SK-N-MC (cell line): ENCODE data around the gene TMEM132D.

Source experiments
- EZH2 ChIP-seq: fragments of 200-600 bp; sonication (generic); IDR thresholded peaks from one replicate; pipeline ENCODE4 v1.6.1; 2017; ENCODE audit warnings: antibody characterized with exemption
- FOXP2 ChIP-seq: optimal IDR thresholded peaks from 2 replicates; pipeline ENCODE3; 2011; ENCODE audit warnings: mild to moderate bottlenecking, moderate library complexity; ENCODE audit not compliant: insufficient read depth; ENCODE audit errors: extremely low read length, control extremely low read depth
- POLR2AphosphoS5 ChIP-seq: IDR thresholded peaks from 2 replicates; pipeline ENCODE4 v1.6.1; 2012; ENCODE audit warnings: mild to moderate bottlenecking, low read depth, low read length, borderline replicate concordance

DNA sequence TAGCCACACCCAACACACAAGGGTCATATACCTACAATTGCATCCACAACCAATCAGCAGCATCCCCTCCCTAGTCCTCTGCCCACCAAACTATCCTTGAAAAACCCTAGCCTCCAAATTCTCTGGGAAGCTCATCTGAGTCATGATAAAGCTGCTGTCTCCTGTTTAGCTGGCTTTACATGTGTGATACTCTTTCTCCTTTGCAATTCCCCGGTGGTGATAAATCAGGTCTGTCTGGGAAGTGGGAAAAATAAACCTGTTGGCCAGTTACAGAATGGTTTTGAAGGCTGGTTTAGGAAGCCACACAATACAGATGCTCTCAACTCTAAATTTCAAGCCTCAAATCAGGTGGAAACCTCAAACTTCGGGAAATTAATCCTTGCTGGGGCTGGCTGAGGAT, 41.9 kb downstream of the TMEM132D start:
- TF ChIP-seq POLR2AphosphoS5 (no peak), EZH2 (no peak), FOXP2 (no peak)
